H7 (cell line): ENCODE measurements around the gene VIL1. TPM values are rescaled to one million over a fixed set of nuclear protein-coding genes. Genes with fewer than 3 reads are reported as not detected.

Experiments
- DNase-seq: peaks from one replicate; pipeline ENCODE4 v3.0.0; 2012
- H3K27me3 ChIP-seq: 2 replicates; pipeline ENCODE4 v1.6.0; 2011; ENCODE audit warnings: mild to moderate bottlenecking, low read length; ENCODE audit not compliant: control insufficient read depth, insufficient read depth
- H3K36me3 ChIP-seq: replicated peaks from 2 replicates; pipeline ENCODE4 v1.5.1; 2011; ENCODE audit warnings: low read length; ENCODE audit not compliant: control insufficient read depth, insufficient read depth
- H3K4me3 ChIP-seq: 2 replicates; pipeline ENCODE4 v1.5.1; 2011; ENCODE audit warnings: low read depth, mild to moderate bottlenecking, control low read depth, low read length, moderate library complexity; ENCODE audit not compliant: insufficient read depth
- total RNA-seq: library from RNA; depleted of rRNA; stranded (reverse); fragments of >200 nt; shearing (Covaris generic); gene quantifications from 2 replicates; pipeline ENCODE4 v1.2.3, GENCODE V29; 2014

Gene VIL1
- total RNA-seq, 1 experiment from 2014 or later = 3.0 TPM

DNA sequence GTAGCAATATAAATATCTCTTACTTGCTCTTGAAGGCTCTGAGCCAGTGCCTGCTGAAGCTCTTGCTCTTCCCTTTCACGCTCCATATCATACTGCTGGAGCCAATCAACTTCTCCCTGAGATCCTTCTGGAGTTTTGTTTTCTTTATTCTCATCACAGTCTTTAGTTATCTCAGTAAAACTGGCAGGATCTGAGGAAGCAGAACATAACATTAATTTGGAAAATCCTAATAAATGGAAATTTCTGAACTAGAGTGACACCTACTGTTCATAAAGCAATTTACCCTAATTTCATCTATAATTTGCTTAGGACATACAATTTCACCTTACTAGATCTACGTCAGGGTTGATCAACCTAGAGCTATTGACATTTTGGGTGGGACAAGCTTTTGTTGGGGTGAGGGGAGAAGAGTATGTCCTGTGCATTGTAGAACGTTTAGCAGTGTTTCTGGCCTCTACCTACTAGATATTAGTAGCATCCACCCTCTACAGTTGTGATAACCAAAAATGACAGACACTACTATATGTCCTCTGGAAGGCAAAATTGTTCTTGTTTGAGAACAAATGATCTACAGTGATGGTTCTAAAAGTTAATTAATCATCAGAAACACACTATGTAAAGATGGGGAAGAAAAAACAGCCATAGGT, 47.2 kb downstream of the VIL1 start:
- peaks cover 6% of the 10 kb centered on the region for H3K36me3 ChIP-seq
- H3K27me3 ChIP-seq = no peaks in the 10 kb centered on the region
- no peak overlapping the region for H3K4me3 ChIP-seq
- DNase-seq = no peak

DNA sequence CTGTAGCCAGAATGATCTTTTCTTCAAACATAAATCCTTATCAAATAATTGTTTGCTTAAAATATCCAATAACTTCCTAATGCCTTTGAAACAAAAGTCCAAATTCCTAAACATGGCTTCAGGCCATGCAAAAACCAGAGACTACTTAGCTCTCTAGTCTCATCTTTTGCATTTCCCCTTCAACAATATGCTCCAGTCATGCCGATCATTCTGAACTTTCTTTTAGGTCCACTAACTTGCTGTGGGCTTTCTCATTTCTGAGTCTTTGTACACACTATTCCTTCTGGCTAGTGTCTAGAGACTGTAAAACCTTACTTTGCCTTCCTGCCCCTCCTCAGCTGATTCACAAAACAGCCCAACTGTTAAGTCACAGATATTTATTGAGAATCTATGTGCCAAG, 51.5 kb downstream of the VIL1 start:
- Histone ChIP-seq H3K4me3 (no peak overlapping the region), H3K27me3 (no peaks in the 10 kb centered on the region), H3K36me3 (peaks cover 3% of the 10 kb centered on the region)
- no peak for DNase-seq

DNA sequence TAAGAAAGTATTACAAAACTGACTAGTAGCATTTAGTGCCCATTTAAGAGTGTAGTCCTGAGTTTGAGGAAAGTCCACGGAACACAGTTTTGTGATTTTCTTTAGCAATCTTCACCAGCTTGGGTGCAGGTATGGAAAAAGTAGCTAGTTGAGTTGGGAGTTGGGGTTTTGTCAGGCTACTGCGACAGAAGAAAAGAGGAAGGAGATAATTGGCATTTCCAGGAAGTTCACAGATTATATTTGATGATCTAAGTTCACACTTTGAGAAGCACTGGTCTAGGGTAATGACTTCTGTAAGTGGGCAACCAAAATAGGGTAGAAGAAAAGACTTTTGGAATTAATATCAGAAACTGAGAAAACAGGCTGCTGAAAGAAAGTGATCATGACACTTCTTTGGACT, 52.1 kb downstream of the VIL1 start:
- H3K36me3 ChIP-seq = peaks cover 3% of the 10 kb centered on the region
- no peak for DNase-seq
- no peak overlapping the region for H3K4me3 ChIP-seq
- H3K27me3 ChIP-seq = no peaks in the 10 kb centered on the region

DNA sequence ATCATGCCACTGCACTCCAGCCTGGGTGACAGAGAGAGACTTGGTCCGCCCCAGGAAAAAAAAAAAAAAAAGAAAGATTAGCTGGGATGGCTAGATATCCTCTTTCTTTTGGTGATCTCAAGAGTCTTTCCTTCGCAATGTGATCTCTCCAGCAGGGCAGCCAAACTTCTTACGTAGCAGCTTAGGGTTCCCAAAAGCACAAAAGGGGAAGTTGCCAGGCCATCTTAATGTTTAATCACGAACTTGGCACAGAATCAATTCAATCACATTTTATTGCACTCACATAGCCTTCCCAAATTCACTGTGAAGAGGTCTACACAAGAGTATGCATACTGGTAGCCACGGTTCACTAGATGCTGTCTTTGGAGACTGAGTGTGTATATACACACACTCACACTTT, 53.1 kb downstream of the VIL1 start:
- no peak overlapping the region for H3K4me3 ChIP-seq
- peaks cover 5% of the 10 kb centered on the region for H3K36me3 ChIP-seq
- no peaks in the 10 kb centered on the region for H3K27me3 ChIP-seq
- DNase-seq = no peak

DNA sequence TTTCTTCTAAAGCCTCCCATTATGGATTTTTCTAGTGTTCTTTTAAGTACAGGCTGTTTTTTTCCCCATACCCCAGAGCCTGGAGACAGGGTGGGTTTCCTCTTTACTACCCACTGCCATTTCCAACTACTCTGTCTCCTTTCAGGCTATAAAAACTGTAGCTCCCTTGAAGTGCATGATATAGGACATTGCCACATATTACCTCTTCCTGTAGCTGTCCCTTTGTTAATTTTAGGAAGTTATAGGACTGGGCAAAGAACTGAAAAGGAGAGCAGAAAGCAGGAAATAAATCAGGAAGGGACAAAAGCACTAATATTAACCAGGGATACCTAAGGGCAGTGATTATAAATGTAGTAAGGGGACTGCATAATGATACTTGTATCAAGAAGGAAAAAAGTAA, 54.1 kb downstream of the VIL1 start:
- DNase-seq = no peak
- no peaks in the 10 kb centered on the region for H3K27me3 ChIP-seq
- H3K4me3 ChIP-seq = no peak overlapping the region
- peaks cover 5% of the 10 kb centered on the region for H3K36me3 ChIP-seq

DNA sequence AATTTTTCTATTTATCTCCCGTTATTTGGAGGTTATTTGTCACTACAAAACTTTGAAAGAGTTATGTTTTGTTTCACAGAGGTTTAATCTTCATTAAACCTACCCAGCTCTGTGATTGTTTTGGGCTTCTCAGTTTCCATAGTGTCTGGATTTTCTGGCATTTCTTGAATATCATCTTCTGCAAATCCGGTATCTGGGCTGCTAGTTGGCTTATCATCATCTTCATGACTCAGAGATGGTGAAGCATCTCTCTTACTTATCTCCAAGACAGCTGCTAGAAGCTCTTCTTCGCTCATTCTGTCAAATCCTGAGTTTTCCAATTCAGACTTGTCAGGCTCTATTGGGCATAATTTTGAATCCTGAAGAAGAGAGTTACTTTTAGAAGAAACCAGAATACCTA, 55.6 kb downstream of the VIL1 start:
- no peaks in the 10 kb centered on the region for H3K27me3 ChIP-seq
- H3K4me3 ChIP-seq = no peak overlapping the region
- DNase-seq = no peak
- peaks cover 5% of the 10 kb centered on the region for H3K36me3 ChIP-seq

DNA sequence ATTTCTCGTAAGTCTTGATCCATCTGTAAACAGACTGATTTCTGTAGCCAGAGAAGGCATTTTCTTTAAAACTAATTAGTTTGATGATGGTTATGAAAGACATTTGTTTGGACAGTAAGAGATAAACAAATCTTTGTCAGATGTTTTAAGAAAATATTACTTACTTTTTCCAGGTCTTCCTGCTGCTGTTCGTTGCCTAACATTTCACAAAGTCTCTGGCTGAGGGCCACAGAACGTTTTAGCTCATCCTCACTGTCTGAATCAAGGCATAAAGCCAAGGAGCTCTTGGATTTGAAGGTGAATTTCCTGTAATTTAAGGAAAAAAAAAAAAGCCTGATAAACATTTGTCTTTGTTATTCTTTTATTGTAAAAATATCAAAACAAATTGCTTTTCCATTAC, 57.8 kb downstream of the VIL1 start:
- H3K27me3 ChIP-seq = no peaks in the 10 kb centered on the region
- H3K36me3 ChIP-seq = peaks cover 9% of the 10 kb centered on the region
- no peak overlapping the region for H3K4me3 ChIP-seq
- no peak for DNase-seq

DNA sequence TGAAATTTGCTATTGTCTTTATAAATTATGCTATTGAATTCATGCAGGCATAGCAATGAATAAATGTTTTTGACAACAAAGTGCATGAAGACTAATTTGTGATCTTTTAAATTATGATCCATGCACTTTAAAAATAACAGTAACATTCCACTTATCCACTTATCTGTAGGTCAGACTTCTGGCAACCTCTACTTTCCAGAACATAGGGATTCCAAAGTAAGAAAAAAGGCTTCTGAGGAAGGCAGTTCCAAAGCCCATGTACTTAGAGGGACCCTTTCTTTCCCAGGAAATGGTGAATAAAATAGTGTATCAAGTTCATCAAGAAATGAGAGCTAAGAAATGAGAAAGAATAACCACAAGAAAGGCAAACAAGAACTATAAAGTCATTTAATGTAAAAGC, 58.3 kb downstream of the VIL1 start:
- Histone ChIP-seq H3K36me3 (peaks cover 12% of the 10 kb centered on the region), H3K27me3 (no peaks in the 10 kb centered on the region), H3K4me3 (no peak overlapping the region)
- no peak for DNase-seq

DNA sequence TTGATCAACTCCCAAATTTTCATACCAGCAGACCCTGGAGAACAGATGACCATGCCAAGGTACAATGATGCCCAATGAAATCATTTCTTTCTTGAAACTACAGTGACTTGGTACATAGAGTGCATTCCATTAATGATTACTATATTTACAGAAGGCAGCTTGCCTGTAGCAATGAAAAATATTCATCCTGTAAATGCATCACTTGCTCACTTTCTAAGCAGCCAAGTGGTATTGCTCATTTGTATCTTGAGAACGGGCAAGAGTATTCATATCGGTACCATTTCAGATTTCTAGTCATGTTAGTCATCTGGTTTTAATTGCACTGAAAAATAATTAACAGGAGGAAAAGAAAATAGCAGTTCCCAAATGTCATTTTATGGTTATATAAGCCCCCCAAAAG, 59.6 kb downstream of the VIL1 start:
- DNase-seq = no peak
- no peaks in the 10 kb centered on the region for H3K27me3 ChIP-seq
- no peak overlapping the region for H3K4me3 ChIP-seq
- peaks cover 13% of the 10 kb centered on the region for H3K36me3 ChIP-seq

DNA sequence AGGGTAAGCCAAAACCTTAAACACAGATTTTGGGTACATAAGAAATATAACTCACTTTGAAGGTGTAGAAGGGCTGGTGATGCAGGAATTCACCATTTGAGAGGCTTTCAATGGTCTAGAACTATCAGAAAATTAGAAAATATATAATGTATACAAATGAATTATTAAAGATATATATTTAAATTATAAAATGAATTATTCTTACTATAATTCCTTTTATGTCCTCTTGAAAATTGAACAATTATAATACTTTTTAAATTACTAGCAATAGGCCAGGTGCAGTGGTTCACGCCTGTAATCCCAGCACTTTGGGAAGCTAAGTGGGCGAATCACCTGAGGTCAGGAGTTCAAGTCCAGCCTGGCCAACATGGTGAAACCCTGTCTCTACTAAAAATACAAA, 60.7 kb downstream of the VIL1 start:
- no peak for DNase-seq

DNA sequence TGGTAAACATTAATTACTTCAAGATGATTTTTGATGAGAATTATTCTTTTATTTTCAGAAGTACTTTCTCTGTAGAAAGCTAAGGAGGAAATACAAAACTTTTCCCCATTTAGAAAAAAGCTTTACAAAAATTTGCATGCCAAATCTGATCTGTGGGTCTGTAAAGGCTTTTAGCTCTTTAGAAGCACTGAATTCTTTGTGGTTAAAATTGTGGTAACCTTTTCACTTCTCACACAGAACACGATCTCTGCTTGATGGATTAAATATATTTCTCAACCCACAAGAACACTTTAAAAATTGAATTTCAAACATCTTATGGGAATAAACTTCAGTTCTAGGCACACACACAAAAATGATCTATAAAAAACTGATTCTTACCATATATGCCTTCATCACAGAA, 63.7 kb downstream of the VIL1 start:
- DNase-seq = no peak
- H3K27me3 ChIP-seq = no peaks in the 10 kb centered on the region
- no peak overlapping the region for H3K4me3 ChIP-seq
- peaks cover 7% of the 10 kb centered on the region for H3K36me3 ChIP-seq

More for the DNA sequence above, 60.7 kb downstream of the VIL1 start:
- no peaks in the 10 kb centered on the region for H3K27me3 ChIP-seq
- peaks cover 10% of the 10 kb centered on the region for H3K36me3 ChIP-seq
- no peak overlapping the region for H3K4me3 ChIP-seq

DNA sequence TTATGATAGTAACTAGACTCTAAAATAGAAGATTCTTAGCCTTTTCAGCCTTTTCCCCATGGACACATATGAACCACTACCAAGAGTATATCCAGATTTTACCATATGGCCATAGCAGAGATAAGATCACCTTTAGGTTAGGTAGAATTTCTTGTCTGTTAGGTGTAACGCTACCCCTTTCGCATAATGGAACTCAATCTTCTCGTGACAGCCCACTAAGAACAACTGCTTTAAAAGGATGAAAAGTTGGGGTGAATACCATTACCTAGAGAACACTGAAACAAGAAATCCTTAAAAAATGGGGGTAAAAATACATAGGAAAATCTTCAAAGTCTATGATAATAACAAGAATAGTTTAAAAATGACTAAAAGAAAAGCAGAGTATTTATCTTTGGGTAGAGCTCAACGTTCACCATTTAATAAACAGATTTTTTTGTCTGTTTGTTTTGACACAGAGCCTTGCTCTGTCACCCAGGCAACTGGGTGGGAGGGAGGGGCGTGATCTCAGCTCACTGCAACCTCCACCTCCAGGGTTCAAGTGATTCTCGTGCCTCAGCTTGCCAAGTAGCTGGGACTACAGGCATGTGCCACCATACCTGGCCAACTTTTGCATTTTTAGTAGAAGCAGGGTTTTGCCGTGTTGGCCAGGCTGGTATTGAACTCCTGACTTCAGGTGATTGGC, 67.2 kb downstream of the VIL1 start:
- Histone ChIP-seq H3K4me3 (no peak overlapping the region), H3K27me3 (no peaks in the 10 kb centered on the region), H3K36me3 (peaks cover 9% of the 10 kb centered on the region)
- DNase-seq = no peak

DNA sequence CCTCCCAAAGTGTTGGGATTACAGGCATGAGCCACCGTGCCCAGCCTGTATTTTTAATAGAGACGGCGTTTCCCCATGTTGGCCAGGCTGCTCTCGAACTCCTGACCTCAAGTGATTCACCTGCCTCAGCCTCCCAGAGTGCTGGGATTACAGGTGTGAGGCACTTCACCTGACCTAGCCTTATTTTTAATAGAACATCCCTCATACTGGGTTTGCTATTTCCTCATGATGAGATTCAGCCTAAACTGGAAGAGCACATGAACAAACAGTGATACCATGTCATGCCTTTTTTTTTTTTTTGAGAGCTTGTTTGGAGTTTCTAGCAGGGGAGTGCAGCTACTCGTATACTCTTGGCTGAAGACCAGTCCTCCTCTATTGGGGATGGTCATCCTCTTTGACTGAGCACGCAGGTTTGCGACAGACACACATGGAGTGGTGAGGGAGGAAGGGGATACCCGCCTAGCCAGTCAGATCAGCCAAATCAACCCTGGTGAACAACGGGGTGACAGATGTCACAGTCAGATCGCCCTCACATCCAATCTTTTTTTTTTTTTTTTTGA, 81.7 kb downstream of the VIL1 start:
- Histone ChIP-seq H3K4me3 (no peak overlapping the region), H3K27me3 (no peaks in the 10 kb centered on the region), H3K36me3 (no peaks in the 10 kb centered on the region)
- no peak for DNase-seq

DNA sequence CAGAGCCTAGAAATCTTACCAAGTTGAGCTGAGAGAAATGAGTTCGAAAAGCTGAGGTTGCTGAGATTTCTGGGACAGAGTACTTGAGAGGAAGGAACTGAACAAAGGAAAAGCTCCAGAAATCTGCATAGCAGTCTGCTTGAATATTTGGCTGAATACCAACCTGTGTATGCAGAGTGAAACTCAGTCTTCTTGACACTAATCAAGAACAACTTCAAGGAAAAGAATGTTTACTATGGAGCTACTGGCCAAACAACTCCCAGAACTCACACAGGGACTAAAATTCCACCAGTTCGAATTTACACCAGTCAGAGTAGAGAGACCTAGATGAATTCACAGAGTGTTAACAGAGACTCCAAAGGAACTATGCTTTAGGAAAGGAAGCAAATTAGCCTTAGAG, 82.7 kb downstream of the VIL1 start:
- H3K27me3 ChIP-seq = no peaks in the 10 kb centered on the region
- H3K36me3 ChIP-seq = no peaks in the 10 kb centered on the region
- DNase-seq = no peak
- H3K4me3 ChIP-seq = no peak overlapping the region
